Measurements from ENCODE around the gene EPHA4. TPM values are rescaled to one million over a fixed set of nuclear protein-coding genes. Genes with fewer than 3 reads are reported as not detected.
A peak's percentile ranks its signal among the peaks of the same experiment; 100 is the strongest.

The EPHA4 gene
- total and polyA plus RNA-seq, 4 experiments from 2014 or later, result 20.9 to 132 (median 79.9) TPM

GRCh38 chr2:221518935-221519625 lies 53.0 kb downstream of the EPHA4 start:
- H3K27me3 Mint-ChIP-seq, result peaks cover 0 to 1% of the 10 kb centered on the region in 2 donors
- H3K9me3 ChIP-seq (ENCODE audit: control insufficient read depth in 1 of 2, low read length in 2 of 2), result no peaks in the 10 kb centered on the region
- ChIA-PET POLR2A (ENCODE audit: partially characterized antibody) (interaction anchor here (1.0 to 8.0 kb wide), 36 partner anchors 8 to 103 kb away, joined by 3 to 186 read pairs (median 9); partner anchors contain the start of gene EPHA4), CTCF (ENCODE audit: partially characterized antibody) (interaction anchor here (1.2 to 4.9 kb wide), 8 partner anchors 8 to 54 kb away, joined by 4 to 26 read pairs (median 6); partner anchors contain the start of gene EPHA4)
- no peaks in the 10 kb centered on the region for H3K36me3 ChIP-seq (ENCODE audit: insufficient read depth, low read length)
- DNase-seq, result peak in 1 of 5 donors; percentile 50
- peaks cover 0 to 2% (median 0%) of the 10 kb centered on the region in 8 donors for H3K9me3 Mint-ChIP-seq
- intact Hi-C loops (cut with micrococcal nuclease), result loop anchor here (1.0 to 5.0 kb wide), 4 partner anchors 8 to 908 kb away; partner anchors contain the start of gene EPHA4
- no peaks in the 10 kb centered on the region for H3K27me3 ChIP-seq (ENCODE audit: insufficient read depth, low read length)
- H3K36me3 Mint-ChIP-seq, result peaks cover 7 to 19% of the 10 kb centered on the region in 2 donors
- peak overlapping the region; percentile 24 to 39 for H3K4me3 ChIP-seq (ENCODE audit: low read length in 2 of 2)
- peaks cover 57% of the 10 kb centered on the region for H3K4me1 ChIP-seq (ENCODE audit: insufficient read depth, low read length)
- peak overlapping the region in 2 of 8 donors; percentile 65 for H3K4me3 Mint-ChIP-seq
- H3K27ac ChIP-seq (ENCODE audit: low read depth, low read length), result peak overlapping the region; percentile 80
- peaks cover 8 to 40% (median 24%) of the 10 kb centered on the region in 4 donors for H3K4me1 Mint-ChIP-seq
- no peak overlapping the region for H3K27ac Mint-ChIP-seq

- no peaks in the 10 kb centered on the region for H3K9me3 ChIP-seq (ENCODE audit: control insufficient read depth in 1 of 2, low read length in 2 of 2)
- peak; percentile 83 to 92 (median 86) for DNase-seq
- POLR2A ChIA-PET (ENCODE audit: partially characterized antibody), result interaction anchor here (0.7 to 8.0 kb wide), 43 partner anchors 8 to 1138 kb away, joined by 3 to 186 read pairs (median 7); partner anchors contain the start of genes EPHA4 and FARSB
- H3K9me3 Mint-ChIP-seq, result peaks cover 0 to 2% (median 0%) of the 10 kb centered on the region in 8 donors
- H3K4me3 Mint-ChIP-seq, result no peak overlapping the region
- H3K27me3 ChIP-seq (ENCODE audit: insufficient read depth, low read length), result no peaks in the 10 kb centered on the region
- H3K4me1 ChIP-seq (ENCODE audit: insufficient read depth, low read length), result peaks cover 60% of the 10 kb centered on the region
- peaks cover 0 to 1% of the 10 kb centered on the region in 2 donors for H3K27me3 Mint-ChIP-seq
- H3K27ac Mint-ChIP-seq, result no peak overlapping the region
- H3K27ac ChIP-seq (ENCODE audit: low read depth, low read length), result peak overlapping the region; percentile 80
- CTCF ChIA-PET (ENCODE audit: partially characterized antibody), result interaction anchor here (0.9 to 4.9 kb wide), 11 partner anchors 9 to 75 kb away, joined by 3 to 26 read pairs (median 5); partner anchors contain the start of gene EPHA4
- H3K4me1 Mint-ChIP-seq, result peaks cover 5 to 39% (median 25%) of the 10 kb centered on the region in 4 donors
- peak overlapping the region; percentile 31 to 39 for H3K4me3 ChIP-seq (ENCODE audit: low read length in 2 of 2)
- intact Hi-C loops (cut with micrococcal nuclease), result loop anchor here (1.0 to 5.0 kb wide), 4 partner anchors 9 to 909 kb away; partner anchors contain the start of gene EPHA4
- no peaks in the 10 kb centered on the region for H3K36me3 ChIP-seq (ENCODE audit: insufficient read depth, low read length)
- H3K36me3 Mint-ChIP-seq, result peaks cover 5 to 17% of the 10 kb centered on the region in 2 donors
Observed at GRCh38 chr2:221518201-221518934, 53.7 kb downstream of the EPHA4 start.

GRCh38 chr2:221517696-221518151 lies 54.4 kb downstream of the EPHA4 start:
- intact Hi-C loops (cut with micrococcal nuclease), result loop anchor here (1.0 to 5.0 kb wide), 5 partner anchors 10 to 910 kb away; partner anchors contain the start of gene EPHA4
- CTCF ChIA-PET (ENCODE audit: partially characterized antibody), result interaction anchor here (0.9 to 4.9 kb wide), 11 partner anchors 10 to 74 kb away, joined by 3 to 26 read pairs (median 5); partner anchors contain the start of gene EPHA4

GRCh38 chr2:221517146-221517695 lies 54.9 kb downstream of the EPHA4 start:
- Histone ChIP-seq H3K36me3 (ENCODE audit: insufficient read depth, low read length) (no peaks in the 10 kb centered on the region), H3K27ac (ENCODE audit: low read depth, low read length) (peak overlapping the region; percentile 80), H3K27me3 (ENCODE audit: insufficient read depth, low read length) (no peaks in the 10 kb centered on the region), H3K4me3 (ENCODE audit: low read length in 2 of 2) (peak overlapping the region in 1 of 2 donors; percentile 31), H3K4me1 (ENCODE audit: insufficient read depth, low read length) (peaks cover 71% of the 10 kb centered on the region), H3K9me3 (ENCODE audit: control insufficient read depth in 1 of 2, low read length in 2 of 2) (no peaks in the 10 kb centered on the region)
- H3K4me1 Mint-ChIP-seq, result peaks cover 14 to 44% (median 33%) of the 10 kb centered on the region in 4 donors
- no peak for DNase-seq
- H3K4me3 Mint-ChIP-seq, result no peak overlapping the region
- H3K27ac Mint-ChIP-seq, result no peak overlapping the region
- ChIA-PET POLR2A (ENCODE audit: partially characterized antibody) (interaction anchor here (0.6 to 8.0 kb wide), 32 partner anchors 8 to 1139 kb away, joined by 3 to 186 read pairs (median 10); partner anchors contain the start of genes EPHA4 and FARSB), CTCF (ENCODE audit: partially characterized antibody) (interaction anchor here (1.4 to 4.9 kb wide), 6 partner anchors 10 to 74 kb away, joined by 3 to 26 read pairs (median 11); partner anchors contain the start of gene EPHA4)
- H3K9me3 Mint-ChIP-seq, result peaks cover 0 to 2% (median 0%) of the 10 kb centered on the region in 8 donors
- H3K36me3 Mint-ChIP-seq, result peaks cover 9 to 15% of the 10 kb centered on the region in 2 donors
- intact Hi-C loops (cut with micrococcal nuclease), result loop anchor here (2.0 to 5.0 kb wide), 3 partner anchors 16 to 910 kb away; no protein-coding TSS in a partner anchor
- peaks cover 0 to 1% of the 10 kb centered on the region in 2 donors for H3K27me3 Mint-ChIP-seq

More at GRCh38 chr2:221517696-221518151, 54.4 kb downstream of the EPHA4 start:
- H3K36me3 ChIP-seq (ENCODE audit: insufficient read depth, low read length), result no peaks in the 10 kb centered on the region
- Mint-ChIP-seq H3K4me3 (no peak overlapping the region), H3K27ac (no peak overlapping the region), H3K27me3 (peaks cover 0 to 1% of the 10 kb centered on the region in 2 donors), H3K36me3 (peaks cover 5 to 17% of the 10 kb centered on the region in 2 donors), H3K9me3 (peaks cover 0 to 2% (median 0%) of the 10 kb centered on the region in 8 donors), H3K4me1 (peaks cover 9 to 43% (median 30%) of the 10 kb centered on the region in 4 donors)
- peak; percentile 84 to 93 (median 86) for DNase-seq
- peak overlapping the region; percentile 80 for H3K27ac ChIP-seq (ENCODE audit: low read depth, low read length)
- POLR2A ChIA-PET (ENCODE audit: partially characterized antibody), result interaction anchor here (0.6 to 8.0 kb wide), 44 partner anchors 9 to 1138 kb away, joined by 3 to 186 read pairs (median 7); partner anchors contain the start of genes EPHA4 and FARSB
- H3K9me3 ChIP-seq (ENCODE audit: control insufficient read depth in 1 of 2, low read length in 2 of 2), result no peaks in the 10 kb centered on the region
- peak overlapping the region in 1 of 2 donors; percentile 31 for H3K4me3 ChIP-seq (ENCODE audit: low read length in 2 of 2)
- H3K27me3 ChIP-seq (ENCODE audit: insufficient read depth, low read length), result no peaks in the 10 kb centered on the region
- H3K4me1 ChIP-seq (ENCODE audit: insufficient read depth, low read length), result peaks cover 66% of the 10 kb centered on the region

GRCh38 chr2:221515864-221516263 lies 56.2 kb downstream of the EPHA4 start:
- intact Hi-C loops (cut with micrococcal nuclease), result loop anchor here (2.0 to 5.0 kb wide), 3 partner anchors 15 to 911 kb away; no protein-coding TSS in a partner anchor
- Mint-ChIP-seq H3K27ac (peak overlapping the region in 4 of 7 donors; percentile 29 to 75 (median 70)), H3K27me3 (peaks cover 0 to 1% of the 10 kb centered on the region in 2 donors)

More at GRCh38 chr2:221515864-221516263, 56.2 kb downstream of the EPHA4 start:
- ChIA-PET CTCF (ENCODE audit: partially characterized antibody) (interaction anchor here (1.0 kb wide), 1 partner anchor 16 kb away, joined by 3 read pairs; no protein-coding TSS in a partner anchor), POLR2A (ENCODE audit: partially characterized antibody) (interaction anchor here (5.8 to 8.0 kb wide), 2 partner anchors 15 to 56 kb away, joined by 160 to 186 read pairs; partner anchors contain the start of gene EPHA4)
- Histone ChIP-seq H3K4me1 (ENCODE audit: insufficient read depth, low read length) (peaks cover 59% of the 10 kb centered on the region), H3K9me3 (ENCODE audit: control insufficient read depth in 1 of 2, low read length in 2 of 2) (no peaks in the 10 kb centered on the region), H3K27ac (ENCODE audit: low read depth, low read length) (no peak overlapping the region), H3K36me3 (ENCODE audit: insufficient read depth, low read length) (no peaks in the 10 kb centered on the region), H3K4me3 (ENCODE audit: low read length in 2 of 2) (no peak overlapping the region), H3K27me3 (ENCODE audit: insufficient read depth, low read length) (no peaks in the 10 kb centered on the region)
- H3K4me3 Mint-ChIP-seq, result no peak overlapping the region
- no peak for DNase-seq
- H3K9me3 Mint-ChIP-seq, result peaks cover 0 to 2% (median 0%) of the 10 kb centered on the region in 8 donors
- peaks cover 7 to 11% of the 10 kb centered on the region in 2 donors for H3K36me3 Mint-ChIP-seq
- peaks cover 24 to 38% (median 34%) of the 10 kb centered on the region in 4 donors for H3K4me1 Mint-ChIP-seq
